Measurements from ENCODE around the gene MRPS21. TPM values are rescaled to one million over a fixed set of nuclear protein-coding genes. Genes with fewer than 3 reads are reported as not detected.
"Not testable (repeated sequence)": the region's sequence is repeated elsewhere in the genome, so short reads cannot be mapped to it uniquely, and the experiment has no call there.

The MRPS21 gene
- total and polyA plus RNA-seq, 9 donors = 48.1 to 82.0 (median 54.4) TPM

DNA sequence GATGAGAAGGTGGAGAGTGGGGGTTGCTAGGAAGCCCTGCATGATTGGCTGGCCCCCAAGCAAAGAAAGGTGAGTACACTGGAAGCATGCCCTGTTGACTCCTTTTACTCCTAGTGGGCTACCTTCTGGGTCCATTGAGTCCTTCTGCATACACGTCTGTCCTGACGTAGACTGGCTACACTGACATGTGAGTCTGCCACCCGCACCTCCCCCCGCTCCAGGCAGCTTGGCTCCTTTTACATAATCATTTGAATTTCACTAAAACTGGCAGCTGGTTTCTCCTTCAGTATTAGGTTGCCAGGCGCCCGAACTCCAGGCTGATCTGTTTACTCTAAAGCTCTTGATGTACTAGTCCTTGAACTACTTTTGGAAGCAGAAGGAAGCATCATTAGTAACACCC is 8.7 kb downstream of the MRPS21 start:
- H3K4me3 ChIP-seq (ENCODE audit: low read length) = no peak overlapping the region
- peaks cover 39% of the 10 kb centered on the region for H3K36me3 ChIP-seq (ENCODE audit: control insufficient read depth, insufficient read depth, low read length)
- H3K9me3 ChIP-seq (replicated peaks; ENCODE audit: control insufficient read depth, low read depth, low read length) = no peaks in the 10 kb centered on the region
- 93% methylated on average over 4 of the region's 6 CpGs for whole genome bisulfite sequencing (ENCODE audit: insufficient coverage)
- H3K27me3 ChIP-seq (ENCODE audit: control insufficient read depth, insufficient read depth, low read length) = no peaks in the 10 kb centered on the region
- H3K4me1 ChIP-seq (ENCODE audit: control insufficient read depth, insufficient read depth, low read length) = no peaks in the 10 kb centered on the region
- H3K27ac ChIP-seq (ENCODE audit: low read length) = no peak overlapping the region
- DNase-seq = no peak

DNA sequence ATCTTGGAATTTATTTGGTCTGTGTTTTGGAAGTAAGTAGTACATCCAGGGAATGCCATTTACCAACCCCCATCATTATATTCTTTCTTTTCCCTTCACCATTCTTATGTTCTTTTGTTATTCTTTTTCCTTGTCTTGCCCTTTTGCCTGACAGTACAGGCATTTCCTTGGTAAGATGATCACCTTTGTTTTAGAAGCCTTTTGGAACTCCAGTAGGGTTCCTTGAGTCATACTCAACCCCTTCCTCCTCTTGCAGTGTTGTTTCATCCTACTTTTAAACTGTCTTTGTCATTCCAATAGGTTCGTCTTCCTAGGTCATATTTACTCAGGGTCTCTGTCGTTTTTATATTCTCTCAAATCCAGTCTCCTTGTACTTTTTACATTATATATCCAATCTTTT is 9.2 kb downstream of the MRPS21 start:
- no peaks in the 10 kb centered on the region for H3K27me3 ChIP-seq (ENCODE audit: control insufficient read depth, insufficient read depth, low read length)
- no peak for DNase-seq
- peaks cover 40% of the 10 kb centered on the region for H3K36me3 ChIP-seq (ENCODE audit: control insufficient read depth, insufficient read depth, low read length)
- H3K27ac ChIP-seq (ENCODE audit: low read length) = no peak overlapping the region
- no peak overlapping the region for H3K4me3 ChIP-seq (ENCODE audit: low read length)
- H3K4me1 ChIP-seq (ENCODE audit: control insufficient read depth, insufficient read depth, low read length) = no peaks in the 10 kb centered on the region
- WGBS (ENCODE audit: insufficient coverage) = 100% methylated on average over 1 of the region's 2 CpGs
- H3K9me3 ChIP-seq (replicated peaks; ENCODE audit: control insufficient read depth, low read depth, low read length) = no peaks in the 10 kb centered on the region

- H3K27me3 ChIP-seq (ENCODE audit: control insufficient read depth, insufficient read depth, low read length); H3K27ac ChIP-seq (ENCODE audit: low read length); DNase-seq; H3K9me3 ChIP-seq (replicated peaks; ENCODE audit: control insufficient read depth, low read depth, low read length); H3K4me1 ChIP-seq (ENCODE audit: control insufficient read depth, insufficient read depth, low read length); H3K4me3 ChIP-seq (ENCODE audit: low read length): not testable (repeated sequence)
- H3K36me3 ChIP-seq (ENCODE audit: control insufficient read depth, insufficient read depth, low read length) = peaks cover 19% of the 10 kb centered on the region
- 96% methylated on average over 3 of the region's 9 CpGs for WGBS (ENCODE audit: insufficient coverage)
These were observed 14.9 kb downstream of the MRPS21 start for GRCh38 chr1:150308585-150308984.

GRCh38 chr1:150309758-150310508 is 16.3 kb downstream of the MRPS21 start:
- Histone ChIP-seq H3K9me3 (replicated peaks; ENCODE audit: control insufficient read depth, low read depth, low read length) (no peaks in the 10 kb centered on the region), H3K36me3 (ENCODE audit: control insufficient read depth, insufficient read depth, low read length) (peaks cover 19% of the 10 kb centered on the region), H3K4me3 (ENCODE audit: low read length) (no peak overlapping the region), H3K4me1 (ENCODE audit: control insufficient read depth, insufficient read depth, low read length) (peaks cover 6% of the 10 kb centered on the region), H3K27me3 (ENCODE audit: control insufficient read depth, insufficient read depth, low read length) (no peaks in the 10 kb centered on the region), H3K27ac (ENCODE audit: low read length) (peak overlapping the region; percentile 83)
- DNase-seq = peak; percentile 81
- WGBS (ENCODE audit: insufficient coverage) = 94% methylated on average over 5 of the region's 10 CpGs

DNA sequence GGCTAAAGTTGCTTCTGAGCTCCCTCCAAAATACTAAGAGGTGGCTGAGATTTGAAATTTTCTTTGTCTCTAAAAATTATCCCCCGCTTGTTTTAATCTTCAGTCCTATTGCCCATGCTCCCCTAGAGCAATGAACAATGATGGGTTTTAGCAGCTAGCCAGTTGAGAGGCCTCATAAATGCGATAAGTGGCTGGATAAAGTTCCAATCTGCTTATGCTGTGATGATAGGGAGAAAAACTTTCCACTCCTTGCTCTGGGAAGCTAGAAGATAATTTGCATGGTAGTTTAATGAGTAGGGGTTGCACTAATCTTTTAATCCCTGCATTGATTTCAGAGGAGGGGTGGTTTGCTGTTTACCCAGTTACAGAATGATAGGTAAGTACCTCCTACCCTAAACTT is 18.1 kb downstream of the MRPS21 start:
- Histone ChIP-seq H3K9me3 (replicated peaks; ENCODE audit: control insufficient read depth, low read depth, low read length) (no peaks in the 10 kb centered on the region), H3K36me3 (ENCODE audit: control insufficient read depth, insufficient read depth, low read length) (peaks cover 12% of the 10 kb centered on the region), H3K4me3 (ENCODE audit: low read length) (no peak overlapping the region), H3K27me3 (ENCODE audit: control insufficient read depth, insufficient read depth, low read length) (no peaks in the 10 kb centered on the region), H3K4me1 (ENCODE audit: control insufficient read depth, insufficient read depth, low read length) (peaks cover 6% of the 10 kb centered on the region), H3K27ac (ENCODE audit: low read length) (no peak overlapping the region)
- WGBS (ENCODE audit: insufficient coverage) = no CpG with 5 or more reads among the region's 2 CpGs
- no peak for DNase-seq

DNA sequence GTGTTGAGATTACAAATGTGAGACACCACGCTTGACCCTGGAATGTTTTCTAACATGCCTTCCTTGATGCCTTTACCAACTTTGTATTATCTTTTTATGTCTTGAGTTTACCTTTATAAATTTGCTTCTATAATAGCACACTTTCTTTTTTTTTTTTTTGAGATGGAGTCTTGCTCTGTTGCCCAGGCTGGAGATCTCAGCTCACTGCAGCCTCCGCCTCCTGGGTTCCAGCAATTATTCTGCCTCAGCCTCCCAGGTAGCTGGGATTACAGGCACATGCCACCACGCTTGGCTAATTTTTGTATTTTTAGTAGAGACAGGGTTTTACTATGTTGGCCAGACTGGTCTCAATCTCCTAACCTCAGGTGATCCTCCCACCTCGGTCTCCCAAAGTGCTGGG is 21.0 kb downstream of the MRPS21 start:
- H3K27me3 ChIP-seq (ENCODE audit: control insufficient read depth, insufficient read depth, low read length); H3K9me3 ChIP-seq (replicated peaks; ENCODE audit: control insufficient read depth, low read depth, low read length); H3K27ac ChIP-seq (ENCODE audit: low read length); H3K36me3 ChIP-seq (ENCODE audit: control insufficient read depth, insufficient read depth, low read length); DNase-seq; H3K4me3 ChIP-seq (ENCODE audit: low read length); H3K4me1 ChIP-seq (ENCODE audit: control insufficient read depth, insufficient read depth, low read length): not testable (repeated sequence)
- no CpG with 5 or more reads among the region's 4 CpGs for WGBS (ENCODE audit: insufficient coverage)

DNA sequence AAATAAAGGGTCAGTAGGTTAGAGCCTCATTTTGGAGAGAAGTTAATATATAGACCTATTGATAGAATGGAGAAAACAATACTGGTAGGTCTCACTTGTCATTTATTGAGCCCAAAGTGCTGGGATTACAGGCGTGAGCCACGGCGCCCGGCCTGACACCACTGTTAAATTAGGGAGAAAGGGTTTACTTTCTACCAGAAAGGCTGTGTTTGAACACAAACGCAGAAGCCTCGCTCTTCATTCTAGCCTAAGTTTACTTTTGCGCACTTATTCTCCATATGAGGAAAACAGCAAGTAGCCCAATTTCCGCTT is 27.0 kb downstream of the MRPS21 start:
- 87% methylated on average over 5 of the region's 8 CpGs for WGBS (ENCODE audit: insufficient coverage)

GRCh38 chr1:150321826-150322166 is 28.1 kb downstream of the MRPS21 start:
- Histone ChIP-seq H3K27me3 (ENCODE audit: control insufficient read depth, insufficient read depth, low read length) (no peaks in the 10 kb centered on the region), H3K4me3 (ENCODE audit: low read length) (peak overlapping the region; percentile 74), H3K4me1 (ENCODE audit: control insufficient read depth, insufficient read depth, low read length) (peaks cover 2% of the 10 kb centered on the region), H3K27ac (ENCODE audit: low read length) (peak overlapping the region; percentile 80), H3K36me3 (ENCODE audit: control insufficient read depth, insufficient read depth, low read length) (peaks cover 19% of the 10 kb centered on the region), H3K9me3 (replicated peaks; ENCODE audit: control insufficient read depth, low read depth, low read length) (no peaks in the 10 kb centered on the region)
- no peak for DNase-seq
- WGBS (ENCODE audit: insufficient coverage) = 0% methylated on average over 1 of the region's 9 CpGs

More for the DNA sequence above, 27.0 kb downstream of the MRPS21 start:
- Histone ChIP-seq H3K36me3 (ENCODE audit: control insufficient read depth, insufficient read depth, low read length) (peaks cover 10% of the 10 kb centered on the region), H3K27me3 (ENCODE audit: control insufficient read depth, insufficient read depth, low read length) (no peaks in the 10 kb centered on the region), H3K27ac (ENCODE audit: low read length) (peak overlapping the region; percentile 80), H3K4me1 (ENCODE audit: control insufficient read depth, insufficient read depth, low read length) (peaks cover 2% of the 10 kb centered on the region), H3K9me3 (replicated peaks; ENCODE audit: control insufficient read depth, low read depth, low read length) (no peaks in the 10 kb centered on the region), H3K4me3 (ENCODE audit: low read length) (peak overlapping the region; percentile 74)
- no peak for DNase-seq

DNA sequence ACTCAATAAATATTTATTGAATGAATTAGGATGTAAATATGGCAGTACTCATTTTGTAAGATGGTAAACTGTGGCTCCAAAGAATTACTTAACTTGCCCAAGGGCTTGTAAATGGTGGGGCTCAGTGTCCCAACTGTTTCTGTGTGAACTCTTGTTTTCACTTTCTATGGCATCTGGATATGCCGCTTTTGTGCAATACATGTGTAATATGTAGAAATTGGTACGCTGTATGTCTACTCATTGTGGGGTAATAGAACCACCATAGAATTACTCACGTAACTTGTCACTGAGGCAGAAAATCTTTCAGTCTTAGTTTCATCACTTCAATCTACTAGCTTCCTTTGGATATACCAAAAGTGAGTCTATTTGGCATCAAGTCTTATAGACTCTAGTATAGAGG is 28.6 kb downstream of the MRPS21 start:
- Histone ChIP-seq H3K27ac (ENCODE audit: low read length) (no peak overlapping the region), H3K4me3 (ENCODE audit: low read length) (peak overlapping the region; percentile 74), H3K4me1 (ENCODE audit: control insufficient read depth, insufficient read depth, low read length) (peaks cover 2% of the 10 kb centered on the region), H3K36me3 (ENCODE audit: control insufficient read depth, insufficient read depth, low read length) (peaks cover 22% of the 10 kb centered on the region), H3K27me3 (ENCODE audit: control insufficient read depth, insufficient read depth, low read length) (no peaks in the 10 kb centered on the region), H3K9me3 (replicated peaks; ENCODE audit: control insufficient read depth, low read depth, low read length) (no peaks in the 10 kb centered on the region)
- DNase-seq = no peak
- WGBS (ENCODE audit: insufficient coverage) = no CpG with 5 or more reads among the region's 3 CpGs

GRCh38 chr1:150332651-150333290 is 39.1 kb downstream of the MRPS21 start:
- no peak overlapping the region for H3K27ac ChIP-seq (ENCODE audit: low read length)
- H3K27me3 ChIP-seq (ENCODE audit: control insufficient read depth, insufficient read depth, low read length) = no peaks in the 10 kb centered on the region
- no peaks in the 10 kb centered on the region for H3K4me1 ChIP-seq (ENCODE audit: control insufficient read depth, insufficient read depth, low read length)
- H3K36me3 ChIP-seq (ENCODE audit: control insufficient read depth, insufficient read depth, low read length) = peaks cover 79% of the 10 kb centered on the region
- WGBS (ENCODE audit: insufficient coverage) = 92% methylated on average over 3 of the region's 7 CpGs
- no peak overlapping the region for H3K4me3 ChIP-seq (ENCODE audit: low read length)
- H3K9me3 ChIP-seq (replicated peaks; ENCODE audit: control insufficient read depth, low read depth, low read length) = no peaks in the 10 kb centered on the region
- DNase-seq = no peak
